Neural progenitor cell (in vitro differentiated cells): ENCODE results near the gene FAF1.

ENCODE experiments used
- CTCF ChIP-seq: fragments of 200-600 bp; sonication (generic); IDR thresholded peaks from 2 replicates; pipeline ENCODE4 v1.5.1; 2017; ENCODE audit warnings: antibody characterized with exemption, mild to moderate bottlenecking
- EZH2 ChIP-seq: fragments of 200-600 bp; sonication (generic); IDR thresholded peaks from 2 replicates; pipeline ENCODE4 v1.6.1; 2017; ENCODE audit warnings: antibody characterized with exemption, mild to moderate bottlenecking, moderate library complexity
- EZH2phosphoT487 ChIP-seq: fragments of 200-600 bp; sonication (generic); IDR thresholded peaks from 2 replicates; pipeline ENCODE4 v1.6.1; 2017; ENCODE audit warnings: antibody characterized with exemption

- TF ChIP-seq CTCF (no peak), EZH2 (no peak), EZH2phosphoT487 (no peak)
Observed at GRCh38 chr1:50526431-50526830, 433.6 kb downstream of the FAF1 start.
